Measurements from ENCODE around the gene DNAJB7. TPM values are rescaled to one million over a fixed set of nuclear protein-coding genes. Genes with fewer than 3 reads are reported as not detected.

The DNAJB7 gene
- total and polyA plus RNA-seq, 2 experiments from 2014 or later = 0.63 TPM; not detected in 1

- Histone ChIP-seq H3K4me3 (no peak overlapping the region), H3K9me2 (ENCODE audit: insufficient read depth) (no peaks in the 10 kb centered on the region), H3F3A (replicated peaks; ENCODE audit: low read depth) (no peaks in the 10 kb centered on the region), H2AFZ (no peak overlapping the region), H3K27ac (ENCODE audit: low read depth) (no peak overlapping the region), H4K20me1 (replicated peaks; ENCODE audit: insufficient read depth) (peaks cover 15% of the 10 kb centered on the region), H3K36me3 (ENCODE audit: insufficient read depth) (peaks cover 50% of the 10 kb centered on the region; the same call in 1 of the 2 replicates), H3K79me2 (replicated peaks; ENCODE audit: insufficient read depth) (peaks cover 61% of the 10 kb centered on the region), H3K4me2 (no peak overlapping the region), H3K27me3 (ENCODE audit: insufficient read depth) (no peaks in the 10 kb centered on the region), H3K4me1 (ENCODE audit: insufficient read depth) (no peaks in the 10 kb centered on the region)
- no peak for DNase-seq (ENCODE audit: low spot score)
- Mint-ChIP-seq H3K9me3 (no peaks in the 10 kb centered on the region), H3K36me3 (ENCODE audit: low read depth) (peaks cover 85% of the 10 kb centered on the region), H3K27ac (no peak overlapping the region), H3K4me3 (no peak overlapping the region), H3K27me3 (ENCODE audit: insufficient read depth, low read depth, poor library complexity) (no peaks in the 10 kb centered on the region), H3K4me1 (no peaks in the 10 kb centered on the region)
- TF ChIP-seq, protein P1, sequence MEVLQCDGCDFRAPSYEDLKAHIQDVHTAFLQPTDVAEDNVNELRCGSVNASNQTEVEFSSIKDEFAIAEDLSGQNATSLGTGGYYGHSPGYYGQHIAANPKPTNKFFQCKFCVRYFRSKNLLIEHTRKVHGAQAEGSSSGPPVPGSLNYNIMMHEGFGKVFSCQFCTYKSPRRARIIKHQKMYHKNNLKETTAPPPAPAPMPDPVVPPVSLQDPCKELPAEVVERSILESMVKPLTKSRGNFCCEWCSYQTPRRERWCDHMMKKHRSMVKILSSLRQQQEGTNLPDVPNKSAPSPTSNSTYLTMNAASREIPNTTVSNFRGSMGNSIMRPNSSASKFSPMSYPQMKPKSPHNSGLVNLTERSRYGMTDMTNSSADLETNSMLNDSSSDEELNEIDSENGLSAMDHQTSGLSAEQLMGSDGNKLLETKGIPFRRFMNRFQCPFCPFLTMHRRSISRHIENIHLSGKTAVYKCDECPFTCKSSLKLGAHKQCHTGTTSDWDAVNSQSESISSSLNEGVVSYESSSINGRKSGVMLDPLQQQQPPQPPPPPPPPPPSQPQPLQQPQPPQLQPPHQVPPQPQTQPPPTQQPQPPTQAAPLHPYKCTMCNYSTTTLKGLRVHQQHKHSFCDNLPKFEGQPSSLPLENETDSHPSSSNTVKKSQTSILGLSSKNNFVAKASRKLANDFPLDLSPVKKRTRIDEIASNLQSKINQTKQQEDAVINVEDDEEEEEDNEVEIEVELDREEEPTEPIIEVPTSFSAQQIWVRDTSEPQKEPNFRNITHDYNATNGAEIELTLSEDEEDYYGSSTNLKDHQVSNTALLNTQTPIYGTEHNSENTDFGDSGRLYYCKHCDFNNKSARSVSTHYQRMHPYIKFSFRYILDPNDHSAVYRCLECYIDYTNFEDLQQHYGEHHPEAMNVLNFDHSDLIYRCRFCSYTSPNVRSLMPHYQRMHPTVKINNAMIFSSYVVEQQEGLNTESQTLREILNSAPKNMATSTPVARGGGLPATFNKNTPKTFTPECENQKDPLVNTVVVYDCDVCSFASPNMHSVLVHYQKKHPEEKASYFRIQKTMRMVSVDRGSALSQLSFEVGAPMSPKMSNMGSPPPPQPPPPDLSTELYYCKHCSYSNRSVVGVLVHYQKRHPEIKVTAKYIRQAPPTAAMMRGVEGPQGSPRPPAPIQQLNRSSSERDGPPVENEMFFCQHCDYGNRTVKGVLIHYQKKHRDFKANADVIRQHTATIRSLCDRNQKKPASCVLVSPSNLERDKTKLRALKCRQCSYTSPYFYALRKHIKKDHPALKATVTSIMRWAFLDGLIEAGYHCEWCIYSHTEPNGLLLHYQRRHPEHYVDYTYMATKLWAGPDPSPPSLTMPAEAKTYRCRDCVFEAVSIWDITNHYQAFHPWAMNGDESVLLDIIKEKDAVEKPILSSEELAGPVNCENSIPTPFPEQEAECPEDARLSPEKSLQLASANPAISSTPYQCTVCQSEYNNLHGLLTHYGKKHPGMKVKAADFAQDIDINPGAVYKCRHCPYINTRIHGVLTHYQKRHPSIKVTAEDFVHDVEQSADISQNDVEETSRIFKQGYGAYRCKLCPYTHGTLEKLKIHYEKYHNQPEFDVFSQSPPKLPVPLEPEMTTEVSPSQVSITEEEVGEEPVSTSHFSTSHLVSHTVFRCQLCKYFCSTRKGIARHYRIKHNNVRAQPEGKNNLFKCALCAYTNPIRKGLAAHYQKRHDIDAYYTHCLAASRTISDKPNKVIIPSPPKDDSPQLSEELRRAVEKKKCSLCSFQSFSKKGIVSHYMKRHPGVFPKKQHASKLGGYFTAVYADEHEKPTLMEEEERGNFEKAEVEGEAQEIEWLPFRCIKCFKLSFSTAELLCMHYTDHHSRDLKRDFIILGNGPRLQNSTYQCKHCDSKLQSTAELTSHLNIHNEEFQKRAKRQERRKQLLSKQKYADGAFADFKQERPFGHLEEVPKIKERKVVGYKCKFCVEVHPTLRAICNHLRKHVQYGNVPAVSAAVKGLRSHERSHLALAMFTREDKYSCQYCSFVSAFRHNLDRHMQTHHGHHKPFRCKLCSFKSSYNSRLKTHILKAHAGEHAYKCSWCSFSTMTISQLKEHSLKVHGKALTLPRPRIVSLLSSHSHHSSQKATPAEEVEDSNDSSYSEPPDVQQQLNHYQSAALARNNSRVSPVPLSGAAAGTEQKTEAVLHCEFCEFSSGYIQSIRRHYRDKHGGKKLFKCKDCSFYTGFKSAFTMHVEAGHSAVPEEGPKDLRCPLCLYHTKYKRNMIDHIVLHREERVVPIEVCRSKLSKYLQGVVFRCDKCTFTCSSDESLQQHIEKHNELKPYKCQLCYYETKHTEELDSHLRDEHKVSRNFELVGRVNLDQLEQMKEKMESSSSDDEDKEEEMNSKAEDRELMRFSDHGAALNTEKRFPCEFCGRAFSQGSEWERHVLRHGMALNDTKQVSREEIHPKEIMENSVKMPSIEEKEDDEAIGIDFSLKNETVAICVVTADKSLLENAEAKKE (CRISPR knock-in tag; IDR thresholded peaks at IDR 0.05) = no peak
- no peak for TF ChIP-seq STAT1 (IDR thresholded peaks at IDR 0.05; ENCODE audit: unreplicated experiment)
- TF ChIP-seq, protein P2, sequence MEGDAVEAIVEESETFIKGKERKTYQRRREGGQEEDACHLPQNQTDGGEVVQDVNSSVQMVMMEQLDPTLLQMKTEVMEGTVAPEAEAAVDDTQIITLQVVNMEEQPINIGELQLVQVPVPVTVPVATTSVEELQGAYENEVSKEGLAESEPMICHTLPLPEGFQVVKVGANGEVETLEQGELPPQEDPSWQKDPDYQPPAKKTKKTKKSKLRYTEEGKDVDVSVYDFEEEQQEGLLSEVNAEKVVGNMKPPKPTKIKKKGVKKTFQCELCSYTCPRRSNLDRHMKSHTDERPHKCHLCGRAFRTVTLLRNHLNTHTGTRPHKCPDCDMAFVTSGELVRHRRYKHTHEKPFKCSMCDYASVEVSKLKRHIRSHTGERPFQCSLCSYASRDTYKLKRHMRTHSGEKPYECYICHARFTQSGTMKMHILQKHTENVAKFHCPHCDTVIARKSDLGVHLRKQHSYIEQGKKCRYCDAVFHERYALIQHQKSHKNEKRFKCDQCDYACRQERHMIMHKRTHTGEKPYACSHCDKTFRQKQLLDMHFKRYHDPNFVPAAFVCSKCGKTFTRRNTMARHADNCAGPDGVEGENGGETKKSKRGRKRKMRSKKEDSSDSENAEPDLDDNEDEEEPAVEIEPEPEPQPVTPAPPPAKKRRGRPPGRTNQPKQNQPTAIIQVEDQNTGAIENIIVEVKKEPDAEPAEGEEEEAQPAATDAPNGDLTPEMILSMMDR (conservative IDR thresholded peaks at IDR 0.05; ENCODE audit: low read depth in 2 of 2) = no peak
- TF ChIP-seq REST (IDR thresholded peaks at IDR 0.05; ENCODE audit: unreplicated experiment) = no peak
- TF ChIP-seq JUNB (IDR thresholded peaks at IDR 0.05; ENCODE audit: unreplicated experiment) = no peak
- no peak for TF ChIP-seq EZH2 (IDR thresholded peaks at IDR 0.05; ENCODE audit: low read depth, unreplicated experiment)
- no peak for TF ChIP-seq ZNF114 (CRISPR knock-in tag; IDR thresholded peaks at IDR 0.05)
- TF ChIP-seq POLR2AphosphoS5 (IDR thresholded peaks at IDR 0.05; ENCODE audit: low read depth) = no peak
- TF ChIP-seq NANOG (IDR thresholded peaks at IDR 0.05; ENCODE audit: borderline replicate concordance) = no peak
- TF ChIP-seq, protein P3, sequence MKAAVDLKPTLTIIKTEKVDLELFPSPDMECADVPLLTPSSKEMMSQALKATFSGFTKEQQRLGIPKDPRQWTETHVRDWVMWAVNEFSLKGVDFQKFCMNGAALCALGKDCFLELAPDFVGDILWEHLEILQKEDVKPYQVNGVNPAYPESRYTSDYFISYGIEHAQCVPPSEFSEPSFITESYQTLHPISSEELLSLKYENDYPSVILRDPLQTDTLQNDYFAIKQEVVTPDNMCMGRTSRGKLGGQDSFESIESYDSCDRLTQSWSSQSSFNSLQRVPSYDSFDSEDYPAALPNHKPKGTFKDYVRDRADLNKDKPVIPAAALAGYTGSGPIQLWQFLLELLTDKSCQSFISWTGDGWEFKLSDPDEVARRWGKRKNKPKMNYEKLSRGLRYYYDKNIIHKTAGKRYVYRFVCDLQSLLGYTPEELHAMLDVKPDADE (IDR thresholded peaks at IDR 0.05) = no peak
- no peak for TF ChIP-seq EZH2phosphoT487 (IDR thresholded peaks at IDR 0.05; ENCODE audit: unreplicated experiment)
- TF ChIP-seq CREB1 (CRISPR knock-in tag; IDR thresholded peaks at IDR 0.05; ENCODE audit: low read depth) = no peak
- no peak for TF ChIP-seq ZNF331 (CRISPR knock-in tag; IDR thresholded peaks at IDR 0.05; ENCODE audit: low read depth)
- no peak for ATAC-seq
Measured at GRCh38 chr22:40838486-40838885, 23.4 kb downstream of the DNAJB7 start.
